Neural cell (in vitro differentiated cells): ENCODE results near the gene PDE7B. TPM values are rescaled to one million over a fixed set of nuclear protein-coding genes. Genes with fewer than 3 reads are reported as not detected.

Source experiments
- H2AFZ ChIP-seq: fragments of 200-600, 300-800 bp; sonication (generic), shearing (Covaris generic); 2 replicates; pipeline ENCODE4 v1.6.0; 2014; ENCODE audit warnings: low read depth, mild to moderate bottlenecking, antibody characterized with exemption, low read length, moderate library complexity
- H3F3A ChIP-seq: fragments of 200-600 bp; shearing (Covaris generic); 2 replicates; pipeline ENCODE4 v1.6.1; 2016; ENCODE audit warnings: mild to moderate bottlenecking, moderate library complexity, mixed read lengths, antibody characterized with exemption, low read length; ENCODE audit not compliant: insufficient read depth, poor library complexity, severe bottlenecking
- H3K27ac ChIP-seq: fragments of 200-600, 300-800 bp; sonication (generic), shearing (Covaris generic); 2 replicates; pipeline ENCODE4 v1.5.1; 2014; ENCODE audit warnings: mild to moderate bottlenecking, low read length, moderate library complexity
- H3K27me3 ChIP-seq: fragments of 300-800, 200-600 bp; sonication (generic), shearing (Covaris generic); 2 replicates; pipeline ENCODE4 v1.6.0; 2014; ENCODE audit warnings: mild to moderate bottlenecking, low read depth, low read length, moderate library complexity; ENCODE audit not compliant: insufficient read depth
- H3K36me3 ChIP-seq: fragments of 300-800, 200-600 bp; sonication (generic), shearing (Covaris generic); 2 replicates; pipeline ENCODE4 v1.5.1; 2014; ENCODE audit warnings: mild to moderate bottlenecking, antibody characterized with exemption, low read length, moderate library complexity; ENCODE audit not compliant: insufficient read depth
- H3K4me2 ChIP-seq: fragments of 300-800, 200-600 bp; sonication (generic), shearing (Covaris generic); 2 replicates; pipeline ENCODE4 v1.6.0; 2014; ENCODE audit warnings: mild to moderate bottlenecking, low read length
- H3K4me3 ChIP-seq: fragments of 300-800, 200-600 bp; sonication (generic), shearing (Covaris generic); 2 replicates; pipeline ENCODE4 v1.5.1; 2014; ENCODE audit warnings: mild to moderate bottlenecking, low read length, moderate library complexity
- H3K79me2 ChIP-seq: fragments of 200-600 bp; shearing (Covaris generic); replicated peaks from 2 replicates; pipeline ENCODE4 v1.6.0; 2014; ENCODE audit warnings: mild to moderate bottlenecking, low read length, moderate library complexity; ENCODE audit not compliant: insufficient read depth
- H3K9ac ChIP-seq: fragments of 300-800, 200-600 bp; sonication (generic), shearing (Covaris generic); 2 replicates; pipeline ENCODE4 v1.6.1; 2016; ENCODE audit warnings: mild to moderate bottlenecking, low read length, mixed read lengths
- H3K9me2 ChIP-seq: fragments of 200-600 bp; shearing (Covaris generic); 2 replicates; pipeline ENCODE4 v1.6.1; 2016; ENCODE audit warnings: mild to moderate bottlenecking, low read length, mixed read lengths; ENCODE audit not compliant: insufficient read depth
- H3K9me3 ChIP-seq: fragments of 200-600, 300-800 bp; sonication (generic), shearing (Covaris generic); 2 replicates; pipeline ENCODE4 v1.6.1; 2016; ENCODE audit warnings: mild to moderate bottlenecking, mixed run types, low read length, moderate library complexity, mixed read lengths
- H4K20me1 ChIP-seq: fragments of 200-600 bp; shearing (Covaris generic); 2 replicates; pipeline ENCODE4 v1.6.1; 2016; ENCODE audit warnings: mild to moderate bottlenecking, mixed run types; ENCODE audit not compliant: insufficient read depth
- CTCF ChIP-seq: fragments of 450-650 bp; IDR thresholded peaks from 2 replicates; pipeline ENCODE4 v1.5.1; 2014; ENCODE audit warnings: antibody characterized with exemption, mild to moderate bottlenecking, moderate library complexity; ENCODE audit not compliant: poor library complexity, severe bottlenecking
- EP300 ChIP-seq: fragments of 450-650 bp; conservative IDR thresholded peaks from 2 replicates; pipeline ENCODE4 v1.6.1; 2014; ENCODE audit warnings: antibody characterized with exemption, mild to moderate bottlenecking, moderate library complexity; ENCODE audit not compliant: poor library complexity, severe bottlenecking
- EZH2 ChIP-seq: fragments of 200-600, 300-800 bp; shearing (Covaris generic), sonication (generic); IDR thresholded peaks from 2 replicates; pipeline ENCODE4 v1.6.1; 2014; ENCODE audit warnings: antibody characterized with exemption, low read length, borderline replicate concordance, mild to moderate bottlenecking; ENCODE audit not compliant: insufficient read depth, poor library complexity, severe bottlenecking
- MXI1 ChIP-seq: fragments of 450-650 bp; conservative IDR thresholded peaks from 2 replicates; pipeline ENCODE4 v1.6.1; 2014; ENCODE audit warnings: antibody characterized with exemption, mild to moderate bottlenecking; ENCODE audit not compliant: poor library complexity, severe bottlenecking
- POLR2AphosphoS5 ChIP-seq: IDR thresholded peaks from 2 replicates; pipeline ENCODE4 v1.6.1; 2012
- RAD21 ChIP-seq: fragments of 450-650 bp; conservative IDR thresholded peaks from 2 replicates; pipeline ENCODE4 v1.6.1; 2014; ENCODE audit warnings: antibody characterized with exemption, mild to moderate bottlenecking, moderate library complexity
- REST ChIP-seq: IDR thresholded peaks from 2 replicates; pipeline ENCODE4 v1.6.1; 2012; ENCODE audit warnings: borderline replicate concordance
- SMC3 ChIP-seq: fragments of 450-650 bp; conservative IDR thresholded peaks from 2 replicates; pipeline ENCODE4 v1.6.1; 2014; ENCODE audit warnings: antibody characterized with exemption, mild to moderate bottlenecking, moderate library complexity; ENCODE audit not compliant: poor library complexity
- TAF1 ChIP-seq: IDR thresholded peaks from 2 replicates; pipeline ENCODE4 v1.6.1; 2012; ENCODE audit warnings: low read depth
- polyA plus RNA-seq: library from polyadenylated mRNA; depleted of rRNA; stranded (reverse); fragments of >200 nt; gene quantifications from 2 replicates; pipeline ENCODE4 v1.2.3, GENCODE V29; 2014

Gene PDE7B
- polyA plus RNA-seq, 1 donor from 2014 or later: 5.9 TPM

GRCh38 chr6:136063096-136063495 lies 211.6 kb downstream of the PDE7B start:
- no peaks in the 10 kb centered on the region for H3K36me3 ChIP-seq
- H3K9me2 ChIP-seq: no peaks in the 10 kb centered on the region
- H3K27ac ChIP-seq: no peak overlapping the region
- no peak overlapping the region for H2AFZ ChIP-seq
- no peak for TF ChIP-seq POLR2AphosphoS5
- TF ChIP-seq RAD21: no peak
- no peak for TF ChIP-seq MXI1
- TF ChIP-seq EP300: no peak
- H3K4me3 ChIP-seq: no peak overlapping the region
- H3K27me3 ChIP-seq: no peaks in the 10 kb centered on the region
- H3F3A ChIP-seq: no peaks in the 10 kb centered on the region
- H3K9ac ChIP-seq: no peak overlapping the region
- H3K79me2 ChIP-seq: no peaks in the 10 kb centered on the region
- no peaks in the 10 kb centered on the region for H4K20me1 ChIP-seq
- no peak overlapping the region for H3K4me2 ChIP-seq
- no peaks in the 10 kb centered on the region for H3K9me3 ChIP-seq

- no peaks in the 10 kb centered on the region for H4K20me1 ChIP-seq
- no peaks in the 10 kb centered on the region for H3F3A ChIP-seq
- no peak overlapping the region for H3K9ac ChIP-seq
- no peaks in the 10 kb centered on the region for H3K79me2 ChIP-seq
- H3K4me2 ChIP-seq: no peak overlapping the region
- no peak overlapping the region for H2AFZ ChIP-seq
- no peaks in the 10 kb centered on the region for H3K9me2 ChIP-seq
- no peak overlapping the region for H3K27ac ChIP-seq
- no peaks in the 10 kb centered on the region for H3K27me3 ChIP-seq
- H3K9me3 ChIP-seq: no peaks in the 10 kb centered on the region
- H3K4me3 ChIP-seq: no peak overlapping the region
- TF ChIP-seq POLR2AphosphoS5 (no peak), TAF1 (no peak), CTCF (no peak), RAD21 (no peak), REST (no peak), EP300 (no peak), MXI1 (no peak), SMC3 (no peak), EZH2 (no peak)
- H3K36me3 ChIP-seq: no peaks in the 10 kb centered on the region
These were observed 214.5 kb downstream of the PDE7B start for GRCh38 chr6:136066005-136066404.
